Anterior cingulate cortex (tissue), 58 donors: ENCODE results near the gene ITGB7.

Experiments used
- DNase-seq, 58 donors: peaks; one replicate each; lab custom pipeline; 2025; lab: John Stamatoyannopoulos, UW

ITGB7 gene

DNA sequence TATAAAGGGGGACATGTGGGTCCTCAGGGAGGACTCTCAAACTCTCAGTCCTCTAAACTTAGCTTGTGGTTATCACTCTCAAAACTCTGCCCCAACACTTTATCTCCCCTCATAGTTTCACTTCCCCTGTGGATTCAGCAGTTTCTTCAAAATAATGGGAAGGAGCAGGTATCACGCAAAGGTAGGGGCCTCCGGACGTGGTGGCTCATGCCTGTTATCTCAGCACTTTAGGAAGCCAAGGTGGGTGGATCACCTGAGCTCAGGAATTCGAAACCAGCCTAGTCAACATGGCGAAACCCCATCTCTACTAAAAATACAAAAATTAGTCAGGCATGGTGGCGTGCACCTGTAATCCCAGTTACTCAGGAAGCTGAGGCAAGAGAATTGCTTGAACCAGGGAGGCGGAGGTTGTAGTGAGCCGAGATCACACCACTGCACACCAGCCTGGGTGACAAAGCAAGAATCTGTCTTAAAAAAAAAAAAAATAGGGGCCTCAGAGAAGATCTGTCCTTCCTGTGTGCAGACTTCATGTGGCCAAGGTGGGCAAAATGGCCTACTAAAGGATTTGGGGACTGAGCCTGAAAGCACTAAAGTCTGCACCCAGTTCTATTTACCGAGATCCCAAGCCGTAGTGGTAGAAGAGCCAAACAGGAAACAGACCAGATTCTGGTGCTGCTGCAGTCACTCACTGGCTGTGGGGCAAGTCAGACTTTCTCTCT lies 6.4 kb downstream of the ITGB7 start:
- no peak for DNase-seq

DNA sequence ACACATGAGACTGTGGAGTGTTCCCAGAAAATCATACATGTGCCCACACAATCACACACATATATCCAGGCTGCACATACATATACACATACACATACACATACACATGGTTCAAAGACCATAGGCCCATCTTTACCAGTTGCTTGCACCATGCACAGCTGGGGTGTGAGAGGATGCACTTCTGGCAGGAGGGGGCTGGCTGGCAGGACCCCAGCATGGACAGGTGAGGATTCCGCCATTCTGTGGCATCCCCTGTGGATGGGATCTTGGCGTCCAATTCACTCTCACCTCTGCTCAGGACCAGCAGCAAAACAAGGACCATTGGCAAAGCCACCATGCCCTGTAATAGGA lies 7.0 kb downstream of the ITGB7 start:
- DNase-seq = no peak

DNA sequence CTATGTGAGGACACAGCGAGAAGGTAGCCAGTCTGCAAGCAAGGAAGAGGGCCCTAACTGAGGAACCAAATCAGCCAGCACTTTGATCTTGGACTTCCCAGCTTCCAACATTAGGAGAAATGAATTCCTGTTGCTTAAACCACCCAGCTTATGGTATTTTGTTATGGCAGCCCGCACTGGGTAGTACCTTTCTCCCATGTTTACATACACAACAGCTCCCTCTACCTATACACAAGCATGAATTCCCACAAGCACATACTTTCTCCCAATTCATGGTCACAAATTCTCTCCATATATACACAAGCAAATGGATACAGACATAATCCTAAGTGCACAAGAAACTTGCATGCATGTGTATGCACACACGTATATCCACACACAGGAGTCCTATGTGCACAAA lies 7.4 kb downstream of the ITGB7 start:
- DNase-seq = no peak

DNA sequence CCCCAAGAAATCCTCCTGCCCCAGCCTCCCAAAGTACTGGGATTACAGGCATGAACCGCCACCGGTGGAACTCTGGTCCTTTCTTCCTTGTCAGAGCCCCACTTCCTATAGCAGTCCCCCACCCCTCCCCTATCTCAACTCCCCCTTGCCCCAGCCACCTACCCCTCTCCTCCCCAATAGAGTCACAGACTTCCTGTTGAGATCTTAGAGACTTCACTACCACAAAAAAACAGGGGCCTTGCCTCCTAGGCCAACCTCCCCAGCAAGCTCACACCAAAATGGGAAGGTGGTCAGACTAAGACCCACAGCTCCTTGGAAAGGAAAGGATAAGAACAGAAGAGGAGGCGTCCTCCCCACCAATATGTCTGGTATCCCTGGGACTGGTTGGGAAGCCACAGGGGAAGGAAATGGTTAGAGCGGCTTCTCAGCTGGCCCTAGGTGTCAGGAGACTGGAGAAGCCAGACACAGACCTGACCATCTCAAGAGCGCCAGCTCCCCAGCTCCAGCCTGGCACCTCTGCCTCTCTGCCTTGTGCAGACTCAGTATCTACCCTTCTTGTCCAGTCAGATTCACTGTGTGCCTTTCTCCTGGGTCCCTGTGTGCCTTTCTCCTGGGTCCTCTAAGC lies 8.5 kb downstream of the ITGB7 start:
- DNase-seq = no peak

DNA sequence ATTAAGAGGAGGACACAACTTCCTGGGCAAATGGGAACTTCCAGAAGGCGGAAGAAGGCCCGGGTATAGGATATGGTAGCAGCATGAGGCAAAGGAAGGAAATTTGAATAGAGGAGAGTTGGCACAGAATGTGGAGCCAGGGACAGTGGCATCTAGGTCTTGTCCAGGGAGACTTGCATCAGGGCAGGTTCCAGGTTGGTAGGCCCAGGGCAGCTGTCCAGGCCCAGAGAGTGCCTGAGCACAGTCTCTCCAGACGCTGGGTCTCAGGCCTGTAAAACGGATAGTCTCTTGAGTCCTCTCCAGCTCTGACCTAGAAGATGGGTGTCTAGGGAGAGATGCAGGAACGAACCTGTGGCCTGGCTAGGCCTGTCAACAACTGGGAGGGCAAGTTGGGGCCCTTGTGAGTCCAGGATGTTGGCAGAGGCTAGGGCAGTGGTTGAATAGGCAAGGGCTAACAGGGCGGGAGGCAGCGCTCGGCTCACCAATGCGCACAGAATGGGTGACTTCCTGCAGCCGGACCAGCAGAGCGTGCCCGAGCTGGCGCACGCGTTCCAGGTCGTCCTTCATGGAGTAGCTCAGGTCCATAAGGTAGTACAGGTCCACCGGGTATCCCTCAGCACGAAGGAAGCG lies 9.9 kb downstream of the ITGB7 start:
- DNase-seq = no peak

DNA sequence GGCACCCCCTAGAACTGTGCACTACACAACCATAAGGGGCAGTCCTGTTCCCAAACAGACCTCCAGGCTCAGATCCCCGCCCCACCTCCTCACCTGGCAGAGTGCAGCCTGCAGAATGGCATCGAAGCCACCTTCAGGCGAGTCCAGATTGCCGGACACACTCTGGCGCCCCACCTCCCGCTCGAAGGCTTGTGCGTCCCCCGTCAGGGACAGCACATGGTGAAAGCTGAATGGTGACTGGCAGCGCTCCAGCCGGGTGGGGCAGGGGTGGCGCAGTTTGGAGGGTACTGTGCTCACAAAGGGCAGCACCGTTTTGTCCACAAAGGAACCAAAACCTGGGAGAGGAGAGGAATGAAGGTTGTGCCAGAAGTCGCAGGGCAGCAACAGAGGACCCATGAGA lies 10.6 kb downstream of the ITGB7 start:
- DNase-seq = no peak

DNA sequence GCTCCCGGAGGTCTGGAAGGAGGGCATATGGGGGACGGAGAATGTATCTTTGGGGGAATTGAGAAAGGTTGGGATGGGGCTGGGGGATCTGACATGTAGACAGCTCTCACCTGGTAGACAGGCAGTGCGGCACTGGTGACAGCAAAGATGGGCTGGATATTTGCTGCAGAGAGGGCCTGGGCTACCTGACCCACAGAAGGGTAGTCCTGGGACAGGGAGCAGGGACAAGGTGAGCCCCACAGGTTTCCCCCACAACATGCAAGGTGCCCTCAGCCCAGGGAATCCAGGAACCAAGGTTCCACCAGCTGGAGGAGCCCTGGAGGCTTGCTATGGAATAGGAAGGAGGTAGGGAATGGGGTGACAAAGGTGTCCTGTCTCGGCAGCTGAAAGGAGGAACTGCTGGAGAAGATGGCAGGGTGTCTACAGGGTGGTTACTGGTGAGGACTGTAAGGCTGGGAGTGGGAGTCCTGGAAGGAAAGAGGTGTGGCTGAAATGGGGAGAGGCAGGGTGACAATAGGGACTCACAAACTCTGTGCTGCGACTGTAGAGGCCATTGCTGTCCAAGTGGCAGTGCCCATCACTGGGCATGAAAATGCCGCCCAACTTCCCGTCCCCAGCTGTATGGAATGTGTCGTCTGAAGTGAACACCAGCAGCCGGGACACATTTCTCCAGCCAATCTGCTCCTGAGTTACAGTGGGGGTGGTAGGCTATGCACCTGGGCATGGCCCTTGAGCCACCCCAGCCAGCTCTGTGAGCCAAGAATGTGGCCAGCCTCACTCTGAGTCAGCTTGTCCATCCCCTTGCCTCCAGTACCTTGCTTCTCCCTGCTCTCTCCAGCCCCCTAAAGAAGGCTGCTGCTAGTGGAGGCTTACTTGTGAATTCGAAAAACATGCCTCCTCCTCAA lies 11.3 kb downstream of the ITGB7 start:
- no peak for DNase-seq

DNA sequence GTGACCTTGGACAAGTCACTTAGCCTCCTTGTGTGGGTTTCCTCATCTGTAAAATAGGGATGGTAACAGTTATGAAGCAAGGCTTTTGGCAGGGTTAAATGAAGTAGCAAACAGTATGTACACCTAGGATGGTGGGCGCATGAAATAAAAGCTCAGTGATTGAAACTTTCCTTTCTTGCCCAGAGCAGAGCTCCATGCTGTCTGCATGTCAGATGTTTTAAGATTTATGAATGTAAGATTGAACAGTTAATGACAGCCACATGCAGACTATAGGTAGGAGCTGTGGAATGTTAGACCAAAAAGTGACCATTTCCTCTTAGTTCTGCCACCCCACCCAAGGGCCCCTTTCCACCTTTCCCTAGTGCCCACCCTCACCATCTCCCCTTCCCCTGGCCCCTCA lies 12.1 kb downstream of the ITGB7 start:
- DNase-seq = no peak

DNA sequence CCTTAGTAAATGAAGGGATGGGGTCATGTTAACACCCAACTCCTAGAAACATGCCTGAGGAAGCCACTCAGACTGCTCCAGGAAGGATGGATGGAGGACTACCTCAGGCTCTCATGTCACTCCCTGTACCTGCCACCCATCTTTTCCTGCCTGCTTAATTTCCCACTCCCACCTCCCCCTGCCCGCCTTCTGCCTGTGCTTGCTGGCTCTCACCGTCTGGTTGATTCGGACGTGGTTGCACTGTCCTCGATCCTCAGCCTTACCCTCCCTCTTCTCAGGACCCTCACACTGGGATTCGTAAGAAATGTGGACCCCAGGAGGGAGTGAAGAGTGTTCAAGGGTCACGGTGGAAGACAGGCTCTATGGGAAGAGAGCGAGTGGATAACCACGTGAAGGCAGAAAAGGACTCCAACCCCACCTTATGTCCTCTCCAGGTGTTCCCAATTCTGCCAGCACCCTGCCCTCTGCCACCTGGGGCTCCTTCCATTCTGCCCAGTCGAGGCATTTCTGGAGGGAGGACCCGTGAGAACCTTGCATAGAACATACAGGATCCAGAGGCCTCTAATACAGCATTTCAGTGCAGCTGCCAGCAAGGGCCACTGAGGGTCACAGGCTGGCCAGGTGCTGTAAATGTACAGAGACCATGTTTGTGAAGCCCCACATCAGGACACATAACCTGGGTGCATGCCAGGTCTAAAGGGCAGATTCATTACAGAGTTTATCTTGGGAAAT lies 12.9 kb downstream of the ITGB7 start:
- DNase-seq = no peak

DNA sequence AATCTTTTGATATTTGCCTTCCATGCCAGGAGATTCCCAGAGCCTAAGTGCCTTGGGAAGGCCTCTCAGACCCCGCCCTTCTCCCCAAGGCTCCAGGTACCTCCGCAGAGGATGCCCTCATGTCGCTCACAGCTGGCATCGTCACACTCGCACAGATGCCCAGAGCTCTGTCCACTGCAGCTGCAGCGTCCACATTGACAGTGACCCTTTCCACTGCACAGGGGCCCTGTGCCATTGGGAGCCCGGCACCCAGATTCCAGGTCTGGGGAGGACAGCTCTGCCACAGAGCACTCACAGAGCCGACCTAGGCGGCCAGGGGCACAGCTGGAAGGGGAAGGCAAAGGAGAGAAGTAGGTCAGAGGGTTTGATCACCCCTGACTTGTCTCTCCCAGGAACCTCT lies 14.0 kb downstream of the ITGB7 start:
- no peak for DNase-seq

DNA sequence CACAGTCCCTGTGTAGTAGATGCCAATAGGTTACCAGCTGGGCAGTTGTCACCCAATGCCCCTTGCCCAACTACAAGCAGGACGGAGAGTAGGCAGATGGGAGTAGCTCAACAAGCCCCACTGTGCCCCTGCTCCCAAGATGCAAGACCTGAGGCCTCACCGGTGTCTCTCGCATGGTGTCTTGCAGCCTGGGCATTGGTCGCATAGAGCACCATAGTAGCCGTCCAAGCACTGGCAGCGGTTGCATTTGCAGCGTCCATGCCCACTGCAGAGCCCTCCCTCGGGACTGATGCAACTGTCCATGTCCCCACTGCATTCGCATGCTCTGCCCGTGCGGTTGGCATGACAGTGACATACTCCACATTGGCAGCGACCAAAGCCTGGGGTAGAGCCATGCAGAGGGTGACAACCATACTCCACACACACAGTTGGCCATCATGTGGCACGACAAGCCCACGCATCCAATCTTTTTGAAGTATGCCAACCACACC lies 14.5 kb downstream of the ITGB7 start:
- DNase-seq = no peak

DNA sequence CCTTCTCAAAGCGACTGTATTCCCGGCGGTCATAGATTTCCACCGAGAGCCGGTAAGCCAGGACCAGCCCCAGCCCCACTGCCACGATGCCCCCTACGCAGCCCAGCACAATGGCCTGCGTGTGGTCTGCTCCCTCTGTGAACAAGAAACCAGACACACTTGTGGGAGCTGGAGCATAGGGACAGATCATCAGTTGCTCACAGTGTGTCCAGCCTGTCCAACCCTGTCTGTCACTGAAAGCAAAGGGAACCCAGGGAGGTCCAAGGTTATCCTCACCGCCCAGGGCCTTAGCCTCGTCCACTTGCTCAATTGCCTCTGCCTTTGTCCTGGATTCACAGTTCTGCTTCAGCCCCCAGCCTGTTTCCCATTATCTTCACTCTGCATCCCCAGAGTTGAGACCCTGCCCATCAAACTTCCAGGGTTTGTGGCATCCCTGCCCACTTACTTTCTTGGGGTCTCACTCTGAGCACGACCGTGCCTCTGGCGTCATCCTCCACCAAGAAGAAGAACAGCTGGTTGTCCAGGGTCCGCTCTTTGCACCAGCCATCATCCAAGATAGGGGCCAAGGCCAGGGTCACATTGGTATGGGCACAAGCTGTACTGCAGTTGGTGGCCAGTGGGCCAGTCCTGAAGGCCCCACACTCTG lies 15.0 kb downstream of the ITGB7 start:
- DNase-seq = no peak

DNA sequence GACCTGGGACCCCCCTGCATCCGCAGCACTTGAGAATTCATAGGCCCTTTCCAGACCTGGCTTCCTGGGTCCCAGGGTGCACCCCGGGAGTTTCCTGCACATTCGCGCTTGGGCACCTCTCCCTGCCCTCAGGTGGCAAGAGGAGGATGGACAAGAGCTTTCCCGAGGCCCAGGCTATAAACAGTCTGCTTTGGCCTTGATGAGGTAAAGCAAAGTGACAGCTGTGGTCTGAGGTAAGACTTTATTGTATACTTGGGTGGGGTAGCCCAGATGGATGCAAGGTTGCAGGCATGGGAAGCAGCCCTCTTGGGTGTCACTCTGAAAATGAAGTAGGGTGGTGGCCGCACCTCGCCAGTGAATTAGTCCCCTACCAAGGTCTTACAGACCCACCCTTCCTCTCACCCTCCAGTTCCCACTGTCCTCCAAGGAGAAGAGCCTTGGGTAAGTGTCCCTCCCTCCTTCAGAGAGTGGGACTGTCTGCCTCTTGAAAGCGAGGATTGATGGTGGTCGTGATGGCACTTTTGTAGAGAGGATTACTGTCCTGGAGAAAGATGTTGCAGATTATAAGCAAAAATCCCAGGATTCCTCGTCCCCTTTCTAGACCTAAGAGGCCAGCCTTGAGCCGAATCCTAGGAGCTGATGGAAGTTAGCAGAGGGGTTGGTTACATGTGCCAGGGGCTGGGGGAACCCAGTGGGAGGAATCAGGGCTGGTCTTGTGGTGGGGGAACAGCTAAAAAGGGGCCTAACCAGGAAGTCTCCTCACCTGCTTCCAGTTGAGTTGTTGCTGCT lies 15.8 kb downstream of the ITGB7 start:
- no peak for DNase-seq

DNA sequence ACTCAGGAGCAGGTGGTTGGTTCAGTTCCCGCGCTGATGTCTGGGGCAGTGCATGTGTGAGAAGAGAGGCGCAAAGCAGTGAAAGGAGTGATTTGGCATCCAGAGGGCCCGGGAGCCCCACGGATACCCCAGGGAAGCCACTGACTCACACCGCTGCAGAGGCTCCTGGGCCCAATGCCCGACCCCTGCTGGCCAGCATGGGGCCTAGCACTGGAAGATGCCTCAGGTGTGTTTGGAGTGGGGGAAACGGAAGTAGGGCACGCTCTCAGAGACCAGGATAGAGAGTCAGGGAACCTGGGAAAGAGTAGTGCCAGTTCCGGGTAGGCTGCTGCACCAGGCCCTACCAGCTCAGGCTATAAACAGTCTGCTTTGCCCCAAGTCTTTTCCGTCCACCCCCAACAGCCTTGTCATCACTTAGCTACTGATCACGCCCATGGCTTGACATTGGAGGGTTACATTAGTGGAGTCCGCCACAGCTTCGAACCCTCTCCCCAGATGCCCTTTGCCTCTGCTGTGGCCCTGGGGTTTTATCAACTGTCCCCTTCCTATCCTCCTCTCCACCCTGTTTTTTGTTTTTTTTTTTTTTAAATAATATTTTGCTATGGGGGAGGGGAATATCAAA lies 16.8 kb downstream of the ITGB7 start:
- DNase-seq = peak in 3 of 58 donors; percentile 8 to 15 (median 10)

DNA sequence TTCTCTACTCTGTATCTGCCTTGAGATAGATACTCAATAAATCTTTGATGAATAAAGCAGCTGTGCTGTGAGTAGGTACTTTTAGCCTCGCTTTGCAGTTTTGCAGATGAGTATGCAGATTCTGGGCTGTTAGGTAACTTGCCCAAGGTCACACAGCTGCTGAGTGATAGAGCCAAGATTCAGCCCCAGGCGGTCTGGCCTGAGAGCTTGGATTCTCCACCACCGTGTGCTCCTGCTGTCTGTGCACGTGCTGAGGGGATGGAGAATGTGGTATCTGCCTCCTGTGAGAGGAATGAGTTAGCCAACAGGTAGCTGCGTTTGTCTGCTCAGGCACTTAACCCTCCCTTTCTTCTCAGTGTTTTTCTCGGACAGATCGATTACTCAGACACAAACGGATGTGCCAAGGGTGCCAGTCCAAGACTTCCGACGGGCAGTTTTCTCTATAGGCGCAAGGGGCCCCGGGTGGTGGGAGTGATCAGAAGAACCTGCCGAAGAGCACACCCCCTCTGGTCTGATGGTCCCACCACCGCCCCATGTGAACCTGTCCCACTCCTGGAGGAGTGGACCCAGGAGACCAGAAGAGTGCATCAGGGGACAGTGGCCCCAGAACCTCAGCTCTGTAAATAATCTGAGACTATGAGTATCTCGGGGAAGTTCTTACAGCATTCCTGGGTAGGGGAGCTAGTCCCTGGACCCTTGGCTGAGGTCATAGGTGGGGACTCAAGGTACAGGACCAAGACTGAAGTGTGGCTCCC lies 19.7 kb downstream of the ITGB7 start:
- DNase-seq = no peak

DNA sequence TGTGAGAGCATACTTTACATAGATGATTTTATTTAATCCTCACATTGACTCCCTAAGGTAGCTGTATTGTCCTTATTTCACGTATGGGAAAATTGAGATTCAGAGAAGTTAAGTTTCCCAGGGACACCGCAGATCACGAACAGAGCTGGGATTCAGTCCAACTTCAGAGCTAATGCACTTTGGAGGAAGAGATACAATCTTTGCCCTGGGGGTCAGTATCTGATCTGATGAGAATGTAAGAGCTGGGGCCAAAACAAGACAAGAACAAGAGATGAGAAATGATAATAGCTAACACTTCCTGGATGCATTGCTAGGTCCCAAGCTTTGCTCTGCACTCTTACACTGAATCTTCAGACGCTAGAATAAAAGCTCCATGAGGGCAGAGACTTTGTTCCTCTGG lies 20.3 kb downstream of the ITGB7 start:
- no peak for DNase-seq

DNA sequence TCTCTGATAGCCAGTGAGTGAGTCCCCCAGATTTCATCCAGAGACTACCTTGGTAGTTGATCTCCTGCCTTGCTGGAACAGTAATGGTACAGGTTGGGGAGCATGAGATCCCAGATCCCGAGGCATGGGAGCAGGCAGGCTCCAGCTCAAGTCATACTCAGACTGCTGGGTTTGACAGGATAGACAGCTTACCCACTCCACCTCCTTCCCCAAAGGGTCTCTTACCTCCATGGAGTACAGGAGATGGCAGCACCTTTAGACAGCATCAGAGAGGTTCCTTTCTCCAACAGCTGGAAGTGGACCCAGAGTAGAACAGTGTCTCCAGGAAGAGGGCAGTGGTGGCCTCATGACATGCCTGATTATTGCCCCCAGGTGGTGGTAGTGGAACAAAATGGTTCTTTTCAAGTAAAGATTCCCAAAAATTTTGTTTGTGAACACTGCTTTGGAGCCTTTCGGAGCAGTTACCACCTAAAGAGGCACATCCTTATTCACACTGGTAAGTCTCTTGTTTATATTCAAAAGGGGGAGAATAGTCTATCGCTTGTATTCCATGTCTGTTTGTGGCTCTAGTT lies 21.4 kb downstream of the ITGB7 start:
- DNase-seq = no peak
